Astrocyte (in vitro differentiated cells and primary cell): ENCODE measurements around the gene MCAT. TPM values are rescaled to one million over a fixed set of nuclear protein-coding genes. Genes with fewer than 3 reads are reported as not detected.
"Not testable (repeated sequence)": the region's sequence is repeated elsewhere in the genome, so short reads cannot be mapped to it uniquely, and the experiment has no call there.

Experiments used
- DNase-seq: peaks from one replicate; pipeline ENCODE4 v3.0.0-alpha.2; 2010; ENCODE audit warnings: low read depth
- FAIRE-seq: peaks from 2 replicates; lab custom pipeline; 2011; peaks lifted over from hg19 to GRCh38; lab: Jason Lieb, UNC
- H2AFZ ChIP-seq: 2 replicates; pipeline ENCODE4 v1.6.0; 2012; ENCODE audit warnings: low read depth, low read length, inconsistent platforms
- H3K27ac ChIP-seq: 2 replicates; pipeline ENCODE4 v1.5.1; 2011; ENCODE audit warnings: low read depth, low read length, inconsistent platforms
- H3K27me3 ChIP-seq: 2 replicates; pipeline ENCODE4 v1.6.0; 2011; ENCODE audit warnings: low read length, inconsistent platforms; ENCODE audit not compliant: insufficient read depth
- H3K36me3 ChIP-seq: 2 replicates; pipeline ENCODE4 v1.5.1; 2011; ENCODE audit warnings: low read length, inconsistent platforms; ENCODE audit not compliant: insufficient read depth
- H3K4me1 ChIP-seq: 2 replicates; pipeline ENCODE4 v1.5.1; 2011; ENCODE audit warnings: low read length, inconsistent platforms; ENCODE audit not compliant: insufficient read depth
- H3K4me2 ChIP-seq: 2 replicates; pipeline ENCODE4 v1.6.0; 2012; ENCODE audit warnings: low read length, inconsistent platforms
- H3K4me3 ChIP-seq: 2 replicates; pipeline ENCODE4 v1.5.1; 2011; ENCODE audit warnings: low read depth, mild to moderate bottlenecking, low read length, inconsistent platforms; ENCODE audit not compliant: insufficient read depth
- H3K79me2 ChIP-seq: 2 replicates; pipeline ENCODE4 v1.6.0; 2012; ENCODE audit warnings: mild to moderate bottlenecking, low read length, inconsistent platforms; ENCODE audit not compliant: insufficient read depth
- H3K9ac ChIP-seq: 2 replicates; pipeline ENCODE4 v1.6.0; 2012; ENCODE audit warnings: mild to moderate bottlenecking, low read length, inconsistent platforms
- H3K9me3 ChIP-seq: 2 replicates; pipeline ENCODE4 v1.5.1; 2012; ENCODE audit warnings: low read depth, mild to moderate bottlenecking, low read length, inconsistent platforms; ENCODE audit not compliant: insufficient read depth
- H4K20me1 ChIP-seq: 2 replicates; pipeline ENCODE4 v1.6.0; 2012; ENCODE audit warnings: low read length, inconsistent platforms; ENCODE audit not compliant: insufficient read depth
- H3K27ac Mint-ChIP-seq: one replicate; pipeline ENCODE4 v1.8.0; 2021; ENCODE audit warnings: mild to moderate bottlenecking, mixed read lengths; ENCODE audit not compliant: unreplicated experiment
- H3K27me3 Mint-ChIP-seq: one replicate; pipeline ENCODE4 v1.8.0; 2021; ENCODE audit warnings: low read depth, mixed read lengths; ENCODE audit not compliant: unreplicated experiment
- H3K36me3 Mint-ChIP-seq: one replicate; pipeline ENCODE4 v1.8.0; 2021; ENCODE audit warnings: low read depth, mixed read lengths; ENCODE audit not compliant: unreplicated experiment
- H3K4me1 Mint-ChIP-seq: one replicate; pipeline ENCODE4 v1.8.0; 2021; ENCODE audit warnings: low read depth, mixed read lengths; ENCODE audit not compliant: unreplicated experiment
- H3K4me3 Mint-ChIP-seq: one replicate; pipeline ENCODE4 v1.8.0; 2021; ENCODE audit warnings: mild to moderate bottlenecking, moderate library complexity, mixed read lengths; ENCODE audit not compliant: unreplicated experiment
- H3K9me3 Mint-ChIP-seq: one replicate; pipeline ENCODE4 v1.8.0; 2021; ENCODE audit warnings: mild to moderate bottlenecking, mixed read lengths; ENCODE audit not compliant: unreplicated experiment
- EZH2 ChIP-seq: IDR thresholded peaks from 2 replicates; pipeline ENCODE4 v1.6.1; 2012; ENCODE audit warnings: mild to moderate bottlenecking, low read length, inconsistent platforms; ENCODE audit not compliant: insufficient read depth
- total RNA-seq: library from RNA; stranded (reverse); gene quantifications from 2 replicates; pipeline ENCODE4 v1.2.1, GENCODE V29; 2021
- TF ChIP-seq, protein P1 (sequence below): IDR thresholded peaks from 2 replicates; pipeline ENCODE4 v1.5.1; 2011; ENCODE audit warnings: low read depth, mild to moderate bottlenecking, inconsistent platforms, low read length, moderate library complexity; ENCODE audit not compliant: insufficient read depth

MCAT gene
- total RNA-seq, 1 donor from 2014 or later = 15.1 TPM

DNA sequence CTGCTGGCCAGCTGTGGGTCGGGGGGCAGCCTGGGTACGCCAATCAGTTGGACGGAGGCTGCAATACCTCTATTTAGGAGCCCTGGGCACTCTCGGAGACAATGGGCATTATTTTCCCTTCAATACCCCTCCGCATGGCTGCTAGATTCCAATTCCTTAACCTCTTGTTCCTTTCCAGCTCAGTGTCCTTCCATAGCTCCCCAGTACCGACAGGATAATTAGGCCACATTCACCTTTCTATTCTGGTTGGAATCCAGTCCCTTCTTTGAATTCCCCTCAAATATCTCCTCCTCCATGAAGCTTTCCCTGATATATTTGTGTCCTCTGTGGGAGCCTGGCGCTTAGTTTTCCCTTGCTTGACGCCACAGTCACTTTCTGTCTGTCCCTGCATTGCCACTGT, 36.9 kb downstream of the MCAT start:
- peaks cover 22% of the 10 kb centered on the region for H3K27me3 Mint-ChIP-seq
- Histone ChIP-seq H3K79me2 (no peaks in the 10 kb centered on the region), H3K9ac (no peak overlapping the region), H2AFZ (no peak overlapping the region), H4K20me1 (no peaks in the 10 kb centered on the region), H3K27ac (no peak overlapping the region), H3K4me1 (peaks cover 7% of the 10 kb centered on the region), H3K4me2 (no peak overlapping the region), H3K4me3 (no peak overlapping the region), H3K36me3 (no peaks in the 10 kb centered on the region), H3K27me3 (peaks cover 24% of the 10 kb centered on the region), H3K9me3 (no peaks in the 10 kb centered on the region)
- H3K36me3 Mint-ChIP-seq = no peaks in the 10 kb centered on the region
- H3K4me1 Mint-ChIP-seq = peaks cover 10% of the 10 kb centered on the region
- no peaks in the 10 kb centered on the region for H3K9me3 Mint-ChIP-seq
- H3K4me3 Mint-ChIP-seq = no peak overlapping the region
- TF ChIP-seq, protein P1, sequence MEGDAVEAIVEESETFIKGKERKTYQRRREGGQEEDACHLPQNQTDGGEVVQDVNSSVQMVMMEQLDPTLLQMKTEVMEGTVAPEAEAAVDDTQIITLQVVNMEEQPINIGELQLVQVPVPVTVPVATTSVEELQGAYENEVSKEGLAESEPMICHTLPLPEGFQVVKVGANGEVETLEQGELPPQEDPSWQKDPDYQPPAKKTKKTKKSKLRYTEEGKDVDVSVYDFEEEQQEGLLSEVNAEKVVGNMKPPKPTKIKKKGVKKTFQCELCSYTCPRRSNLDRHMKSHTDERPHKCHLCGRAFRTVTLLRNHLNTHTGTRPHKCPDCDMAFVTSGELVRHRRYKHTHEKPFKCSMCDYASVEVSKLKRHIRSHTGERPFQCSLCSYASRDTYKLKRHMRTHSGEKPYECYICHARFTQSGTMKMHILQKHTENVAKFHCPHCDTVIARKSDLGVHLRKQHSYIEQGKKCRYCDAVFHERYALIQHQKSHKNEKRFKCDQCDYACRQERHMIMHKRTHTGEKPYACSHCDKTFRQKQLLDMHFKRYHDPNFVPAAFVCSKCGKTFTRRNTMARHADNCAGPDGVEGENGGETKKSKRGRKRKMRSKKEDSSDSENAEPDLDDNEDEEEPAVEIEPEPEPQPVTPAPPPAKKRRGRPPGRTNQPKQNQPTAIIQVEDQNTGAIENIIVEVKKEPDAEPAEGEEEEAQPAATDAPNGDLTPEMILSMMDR = no peak
- TF ChIP-seq EZH2 = no peak
- DNase-seq (no peak), FAIRE-seq (no peak)
- no peak overlapping the region for H3K27ac Mint-ChIP-seq

GRCh38 chr22:43104950-43105349, 38.2 kb downstream of the MCAT start:
- H4K20me1 ChIP-seq, DNase-seq, H3K27ac Mint-ChIP-seq, H2AFZ ChIP-seq, H3K36me3 ChIP-seq, H3K4me1 ChIP-seq, H3K27ac ChIP-seq, H3K4me2 ChIP-seq, FAIRE-seq, H3K9me3 Mint-ChIP-seq, H3K79me2 ChIP-seq, H3K36me3 Mint-ChIP-seq, H3K9me3 ChIP-seq, H3K4me3 Mint-ChIP-seq, H3K9ac ChIP-seq, H3K4me3 ChIP-seq: not testable (repeated sequence)
- peaks cover 12% of the 10 kb centered on the region for H3K4me1 Mint-ChIP-seq
- H3K27me3 ChIP-seq = peaks cover 11% of the 10 kb centered on the region
- H3K27me3 Mint-ChIP-seq = peaks cover 18% of the 10 kb centered on the region

DNA sequence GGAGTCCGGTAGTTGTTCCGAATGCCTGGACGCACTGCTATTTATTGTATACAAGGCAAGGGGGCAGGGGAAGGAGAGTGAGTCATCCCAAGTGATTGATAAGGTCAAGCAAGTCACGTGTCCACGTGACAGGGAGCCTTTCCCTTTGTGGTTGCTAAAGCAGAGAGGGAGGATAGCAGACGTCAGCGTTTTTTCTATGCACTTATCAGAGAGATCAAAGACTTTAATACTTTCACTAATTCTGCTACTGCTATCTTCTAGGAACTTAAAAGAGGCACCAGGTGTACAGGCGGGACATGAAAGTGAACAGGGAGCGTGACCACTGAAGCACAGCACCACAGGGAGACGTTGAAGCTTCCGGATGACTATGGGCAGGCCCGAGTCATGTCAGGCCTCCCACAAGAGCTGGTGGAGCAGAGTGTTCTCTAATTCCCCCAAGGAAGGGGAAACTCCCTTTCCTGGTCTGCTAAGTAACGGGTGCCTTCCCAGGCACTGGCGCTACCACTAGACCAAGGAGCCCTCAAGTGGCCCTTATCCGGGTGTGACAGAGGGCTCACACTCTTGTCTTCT, 39.1 kb downstream of the MCAT start:
- H3K4me3 Mint-ChIP-seq, H3K4me3 ChIP-seq, FAIRE-seq, DNase-seq, H3K27me3 ChIP-seq, H3K9ac ChIP-seq, H3K27ac ChIP-seq, H3K4me2 ChIP-seq, H3K79me2 ChIP-seq, H3K36me3 Mint-ChIP-seq, H4K20me1 ChIP-seq, H2AFZ ChIP-seq, H3K4me1 ChIP-seq, H3K9me3 Mint-ChIP-seq, H3K9me3 ChIP-seq, H3K36me3 ChIP-seq: not testable (repeated sequence)
- peaks cover 13% of the 10 kb centered on the region for H3K27me3 Mint-ChIP-seq
- peak overlapping the region; percentile 44 for H3K27ac Mint-ChIP-seq
- peaks cover 12% of the 10 kb centered on the region for H3K4me1 Mint-ChIP-seq
